HG03025 (cell line): Measurements from ENCODE around the gene MAP3K8.
"Not testable (repeated sequence)": the region's sequence is repeated elsewhere in the genome, so short reads cannot be mapped to it uniquely, and the experiment has no call there.

Experiments
- ATAC-seq: cut with Tn5 transposase; IDR thresholded peaks from one replicate; pipeline ENCODE4 v1.9.1; 2021; ENCODE audit warnings: mild to moderate bottlenecking, moderate library complexity; ENCODE audit not compliant: unreplicated experiment, low FRiP score

Gene MAP3K8

DNA sequence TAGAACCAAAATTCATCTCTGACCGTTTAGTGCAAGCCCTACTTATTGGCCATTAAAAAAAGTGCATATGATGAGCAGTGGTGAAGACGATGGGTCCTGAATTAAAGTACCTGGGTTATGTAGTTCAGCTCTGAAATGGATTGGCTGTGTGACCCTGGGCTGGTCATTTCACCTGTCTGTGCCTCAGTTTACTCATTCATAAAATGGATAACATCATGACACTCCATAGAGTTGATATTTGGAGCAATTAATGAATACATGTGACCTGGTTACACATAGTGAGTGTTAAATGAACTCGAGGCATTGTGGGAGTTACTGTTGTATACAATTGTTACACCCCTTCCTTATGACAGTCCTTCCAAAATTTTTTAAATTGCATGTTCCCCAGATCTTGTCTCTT, 9.1 kb downstream of the MAP3K8 start:
- no peak for ATAC-seq

DNA sequence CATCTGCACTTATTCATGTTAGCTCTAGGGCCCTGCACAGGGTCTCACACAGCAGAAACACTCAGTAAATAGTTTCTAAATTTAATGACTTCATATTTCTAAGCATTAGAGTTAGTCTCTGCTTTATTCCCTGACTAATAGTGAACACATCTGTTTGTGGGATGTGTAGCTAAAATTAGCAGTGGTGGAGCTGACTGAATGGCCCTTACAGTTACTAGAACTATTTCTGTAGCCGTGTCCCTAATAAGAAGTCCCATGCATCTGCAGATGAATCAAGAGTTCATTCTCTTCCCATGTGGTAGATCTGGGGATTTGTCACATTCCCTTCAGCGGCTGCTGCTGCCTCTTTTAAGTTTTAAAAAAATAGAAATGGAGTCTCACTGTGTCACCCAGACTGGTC, 11.7 kb downstream of the MAP3K8 start:
- ATAC-seq, result no peak

GRCh38 chr10:30447125-30447799, 13.3 kb downstream of the MAP3K8 start:
- no peak for ATAC-seq

DNA sequence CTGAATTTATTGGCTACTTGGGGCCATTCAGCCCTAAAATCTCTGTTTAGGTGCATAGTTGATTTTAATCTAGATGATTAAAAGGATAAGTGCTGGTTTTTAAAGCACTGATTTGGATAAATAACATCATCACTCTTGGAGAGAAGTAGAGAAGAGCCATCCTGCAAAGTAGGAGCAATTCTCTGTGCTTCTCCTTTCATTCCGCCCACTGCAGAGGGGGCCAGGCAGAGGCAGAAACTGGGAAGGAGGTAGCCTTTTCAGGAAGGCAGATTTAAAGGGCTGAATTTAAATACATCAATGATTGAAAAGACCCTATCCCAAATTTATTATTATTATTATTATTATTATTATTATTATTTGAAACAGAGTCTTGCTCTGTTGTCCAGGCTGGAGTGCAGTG, 14.1 kb downstream of the MAP3K8 start:
- no peak for ATAC-seq

GRCh38 chr10:30453764-30454527, 20.0 kb downstream of the MAP3K8 start:
- no peak for ATAC-seq

- ATAC-seq, result no peak
These were observed 20.9 kb downstream of the MAP3K8 start for GRCh38 chr10:30454744-30455510.

GRCh38 chr10:30455816-30456215, 21.8 kb downstream of the MAP3K8 start:
- peak; percentile 56 for ATAC-seq

DNA sequence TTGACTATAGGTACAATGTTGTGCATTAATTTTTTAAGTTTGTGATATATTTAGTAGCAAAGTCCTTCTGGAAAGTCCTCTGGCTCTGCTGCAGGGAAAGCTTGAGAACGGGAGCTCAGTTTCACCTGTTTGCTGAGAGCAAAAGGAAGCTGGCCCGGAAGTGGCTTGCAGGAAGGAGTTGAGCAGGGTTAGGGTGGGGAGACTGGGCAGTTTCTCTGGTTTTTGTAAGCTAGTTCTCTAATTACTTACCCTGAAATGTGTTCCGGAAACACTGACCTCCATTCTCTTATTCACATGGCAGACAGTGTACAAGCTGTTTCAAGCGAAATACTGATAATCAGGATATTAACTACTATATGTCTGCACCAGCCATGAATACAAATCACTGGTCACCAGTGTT, 22.3 kb downstream of the MAP3K8 start:
- ATAC-seq, result peak; percentile 86

- no peak for ATAC-seq
These were observed 25.3 kb downstream of the MAP3K8 start for GRCh38 chr10:30459283-30459682.

DNA sequence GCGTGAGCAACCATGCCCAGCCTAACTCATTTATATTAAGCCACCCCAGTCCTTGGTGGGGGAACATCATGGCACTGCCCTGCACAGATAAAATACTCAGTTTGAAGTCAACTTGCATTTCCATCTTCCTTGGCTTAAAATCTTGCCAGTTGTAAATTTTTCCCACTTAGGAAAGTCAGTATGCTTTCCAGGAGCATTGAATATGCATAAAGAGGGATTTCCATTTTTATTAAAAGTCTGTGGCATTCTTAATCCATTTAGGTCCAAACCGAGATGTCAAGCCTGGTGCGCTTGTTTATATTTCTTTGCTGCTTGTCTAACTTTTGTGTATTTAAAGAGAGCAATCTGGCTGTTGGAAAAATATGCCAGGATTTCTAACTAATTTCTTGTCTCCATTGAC, 26.1 kb downstream of the MAP3K8 start:
- no peak for ATAC-seq

DNA sequence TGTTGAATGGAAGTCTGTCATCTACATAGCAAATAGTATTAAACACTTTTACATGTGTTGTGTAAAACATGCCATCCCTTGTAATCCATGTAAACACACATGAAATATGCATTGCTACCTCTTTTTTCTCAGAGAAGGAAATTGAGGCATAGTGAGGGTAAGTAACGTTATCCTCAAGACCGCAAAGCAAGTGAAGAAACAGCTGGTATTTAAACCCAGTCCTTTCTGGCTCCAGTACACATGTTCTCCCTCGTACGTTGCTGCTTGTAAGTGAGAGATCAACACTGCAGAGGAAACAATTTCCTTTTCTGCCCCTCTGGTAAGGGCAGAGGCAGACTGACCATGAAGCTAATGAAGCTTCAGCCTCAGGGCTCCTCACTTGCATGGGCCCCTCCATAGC, 28.5 kb downstream of the MAP3K8 start:
- ATAC-seq, result no peak

- no peak for ATAC-seq
These were observed 30.0 kb downstream of the MAP3K8 start for GRCh38 chr10:30463944-30464451.

DNA sequence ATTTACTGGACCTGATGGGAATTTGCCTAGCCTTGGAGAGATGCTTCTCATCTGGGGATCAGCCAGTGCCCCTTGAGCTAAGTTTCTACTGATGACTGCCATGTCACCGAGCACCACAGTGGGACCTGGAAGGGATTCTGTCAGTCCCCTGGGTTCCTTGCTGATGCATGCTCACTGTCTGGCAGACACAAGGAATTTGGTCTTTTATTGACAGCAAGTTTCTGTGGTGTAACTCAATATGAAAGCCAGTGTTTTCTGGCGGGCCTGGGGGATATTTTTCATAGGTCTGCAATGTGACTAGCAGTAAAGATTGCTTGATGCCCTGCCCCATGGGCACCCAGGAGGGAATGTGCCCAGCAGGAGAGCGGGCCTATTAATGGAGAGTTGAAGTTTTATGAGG, 30.7 kb downstream of the MAP3K8 start:
- no peak for ATAC-seq

GRCh38 chr10:30466445-30466844, 32.5 kb downstream of the MAP3K8 start:
- no peak for ATAC-seq

DNA sequence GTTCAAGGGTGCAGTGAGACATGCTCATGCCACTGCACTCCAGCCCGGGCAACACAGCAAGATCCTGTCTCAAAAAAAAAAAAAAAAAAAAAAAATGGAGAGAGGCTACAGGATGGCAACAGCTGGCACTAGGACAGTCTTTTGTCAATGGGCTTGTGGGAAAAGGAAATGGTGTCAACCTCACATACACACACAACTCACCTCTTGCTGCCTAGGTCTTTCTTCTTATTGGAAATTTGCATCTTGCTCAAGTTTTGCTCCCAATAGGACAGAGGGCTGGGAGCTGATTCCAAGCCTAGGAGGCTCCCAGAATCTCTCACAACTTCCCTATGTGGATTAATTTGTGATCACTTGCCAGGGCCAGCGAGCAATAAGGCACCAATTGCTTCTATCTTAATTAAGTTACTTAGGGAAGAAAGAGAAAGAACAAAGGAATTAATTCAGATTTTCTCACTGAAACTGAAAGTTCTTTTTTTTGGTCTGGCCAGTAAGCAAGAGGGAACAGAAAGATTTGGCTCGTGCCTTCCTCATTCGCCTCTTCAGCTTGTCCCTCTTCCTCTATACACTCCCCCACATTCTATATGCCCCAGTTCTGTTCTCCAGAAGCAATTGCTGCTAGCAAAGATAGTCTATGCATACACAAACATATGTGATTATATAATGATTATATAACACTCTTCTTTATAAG, 33.8 kb downstream of the MAP3K8 start:
- no peak for ATAC-seq

GRCh38 chr10:30472414-30473155, 38.6 kb downstream of the MAP3K8 start:
- ATAC-seq, result no peak

DNA sequence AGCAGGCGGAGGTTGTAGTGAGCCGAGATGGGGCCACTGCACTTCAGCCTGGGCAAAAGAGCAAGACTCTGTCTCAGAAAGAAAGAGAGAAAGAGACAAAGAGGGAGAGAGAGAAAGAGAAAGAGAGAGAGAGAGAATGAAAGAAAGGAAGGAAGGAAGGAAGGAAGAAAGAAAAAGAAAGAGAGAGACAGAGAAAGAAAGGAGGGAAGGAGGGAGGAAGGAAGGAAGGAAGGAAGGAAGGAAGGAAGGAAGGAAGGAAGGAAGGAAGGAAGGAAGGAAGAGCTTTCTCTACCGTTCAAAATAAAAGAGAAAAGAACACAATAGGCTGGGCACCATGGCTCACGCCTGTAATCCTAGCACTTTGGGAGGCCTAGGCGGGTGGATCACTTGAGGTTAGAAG, 41.5 kb downstream of the MAP3K8 start:
- not testable (repeated sequence) for ATAC-seq

- no peak for ATAC-seq
These were observed 42.6 kb downstream of the MAP3K8 start for GRCh38 chr10:30476511-30477155.

- not testable (repeated sequence) for ATAC-seq
These were observed 45.5 kb downstream of the MAP3K8 start for GRCh38 chr10:30479513-30479912.
